Heart left ventricle (tissue), 13 donors: ENCODE measurements around the gene NPHP1.

Source experiments
- CTCF ChIP-seq, 12 donors: fragments of 200-600 bp; sonication (generic) in 4 of 12; IDR thresholded peaks; one replicate each; pipeline versions ENCODE4 v1.5.0 to v1.8.0; 2018 to 2022; ENCODE audit warnings: antibody characterized with exemption in 12 of 12, mild to moderate bottlenecking in 5 of 12
- POLR2A ChIP-seq, 2 donors: fragments of 450-650 bp; IDR thresholded peaks; one replicate each; pipeline ENCODE4 v1.6.1; 2017; ENCODE audit warnings: antibody characterized with exemption in 2 of 2, mild to moderate bottlenecking in 2 of 2, moderate library complexity in 2 of 2
- donor health status: ischemic (EF 13 %, LVEDD 7.1; RV severe dilation, severe dysfunction).
- donor health status: DM: no; HTN: yes; CAD: no.
- donor health status: DM: no; HTN: no; CAD: no.
- donor health status: ischemic (EF 25% LVEDD 6.9; RV normal size, moderate dysfunction).
- donor health status: ischemic (EF 25% LVEDD 5.7; RV mildly dilated, moderate dysfunction).
- donor health status: ischemic (EF 35%, LVEDD 5.7; RV mildly dilated, moderate dysfunction).
- donor health status: nonischemic (EF 11% LVEDD 7.7; RV severe dilation, severe dysfunction).
- donor health status: DM: yes; HTN: yes; CAD: no.
- donor health status: PGD.
- donor health status: ischemic (EF 29% LVEDD 5.4; RV normal size, mild dysfunction).
- donor health status: nonischemic (EF 23%, LVEDD 6.1; RV moderate dilation, normal function).

GRCh38 chr2:110134025-110134424 lies 70.8 kb downstream of the NPHP1 start:
- TF ChIP-seq CTCF (IDR thresholded peaks at IDR 0.05), result no peak
- no peak for TF ChIP-seq POLR2A (IDR thresholded peaks at IDR 0.05)
